A549 (cell line): ENCODE measurements around the gene SNAP91. TPM values are rescaled to one million over a fixed set of nuclear protein-coding genes. Genes with fewer than 3 reads are reported as not detected.
A peak's percentile ranks its signal among the peaks of the same experiment; 100 is the strongest.

Source experiments
- ATAC-seq, 2 experiments: fragments of 200-7000 bp in 1 of 2; fragments of >200 bp in 1 of 2; cut with Nextera tagmentation in 1 of 2; cut with Tn5 transposase in 1 of 2; 3 replicates each; pipeline versions ENCODE4 v1.8.0 to v1.9.1; 2018 to 2020; ENCODE audit warnings: mild to moderate bottlenecking in 1 of 2, moderate library complexity in 1 of 2
- CTCF ChIA-PET: fragments of 300-600 bp; sonication (Branson Sonifier 250); formaldehyde crosslinking; extraction: SDS; loops from one replicate; lab custom pipeline; 2021; ENCODE audit warnings: antibody characterized with exemption, inconsistent platforms; lab: Yijun Ruan, JAX
- POLR2A ChIA-PET: fragments of 350-600 bp; formaldehyde crosslinking; extraction: SDS; loops from one replicate; lab custom pipeline; 2021; ENCODE audit warnings: antibody characterized with exemption, inconsistent platforms; lab: Yijun Ruan, JAX
- DNase-seq, 2 experiments: peaks; one replicate each; pipeline versions ENCODE4 v3.0.0 to v3.0.0-alpha.2; 2011 to 2016; ENCODE audit warnings: low read depth in 1 of 2, low spot score in 1 of 2
- FAIRE-seq: peaks from 2 replicates; lab custom pipeline; 2011; peaks lifted over from hg19 to GRCh38; lab: Jason Lieb, UNC
- H3K27ac ChIP-seq, 2 experiments: fragments of >200 bp; sonication (Bioruptor Twin); formaldehyde crosslinking; 3 replicates each; pipeline ENCODE4 v1.5.1; 2016 to 2017
- H3K4me1 ChIP-seq: fragments of >200 bp; sonication (Bioruptor Twin); formaldehyde crosslinking; 3 replicates; pipeline ENCODE4 v1.6.1; 2016
- H3K4me2 ChIP-seq: fragments of >200 bp; sonication (Bioruptor Twin); formaldehyde crosslinking; 3 replicates; pipeline ENCODE4 v1.6.1; 2016
- H3K4me3 ChIP-seq: fragments of >200 bp; sonication (Bioruptor Twin); formaldehyde crosslinking; 3 replicates; pipeline ENCODE4 v1.5.1; 2016
- H3K9me3 ChIP-seq: fragments of >200 bp; sonication (Bioruptor Twin); formaldehyde crosslinking; 3 replicates; pipeline ENCODE4 v1.6.1; 2016
- CBX2 ChIP-seq: fragments of 200-600 bp; sonication (generic); IDR thresholded peaks from 2 replicates; pipeline ENCODE4 v1.6.1; 2016; ENCODE audit warnings: low read depth, mild to moderate bottlenecking, borderline replicate concordance
- CBX8 ChIP-seq: fragments of 200-600 bp; sonication (generic); IDR thresholded peaks from 2 replicates; pipeline ENCODE4 v1.6.1; 2016
- CEBPB ChIP-seq, 2 experiments: fragments of >200 bp in 1 of 2; sonication (Bioruptor Twin) in 1 of 2; formaldehyde crosslinking in 1 of 2; IDR thresholded peaks; 2 replicates each; pipeline ENCODE4 v1.6.1; 2012 to 2016
- EHF ChIP-seq: fragments of 250-450 bp; sonication (Bioruptor Pico); IDR thresholded peaks from 2 replicates; pipeline ENCODE4 v1.5.0; 2020; ENCODE audit warnings: mild to moderate bottlenecking
- JUN ChIP-seq, 2 experiments: fragments of >200 bp; sonication (Bioruptor Twin); formaldehyde crosslinking; IDR thresholded peaks; 2 replicates in 1 of 2; 3 replicates in 1 of 2; pipeline ENCODE4 v1.6.1; 2016 to 2017
- JUNB ChIP-seq: fragments of >200 bp; sonication (Bioruptor Twin); formaldehyde crosslinking; IDR thresholded peaks from 2 replicates; pipeline ENCODE4 v1.6.1; 2016
- PHF8 ChIP-seq: fragments of 200-600 bp; sonication (generic); IDR thresholded peaks from 2 replicates; pipeline ENCODE4 v1.6.1; 2016; ENCODE audit warnings: low read depth, mild to moderate bottlenecking, antibody characterized with exemption, moderate library complexity, borderline replicate concordance
- RAD21 ChIP-seq, 2 experiments: fragments of >200 bp in 1 of 2; sonication (Bioruptor Twin) in 1 of 2; formaldehyde crosslinking in 1 of 2; IDR thresholded peaks in 1 of 2; conservative IDR thresholded peaks in 1 of 2; 2 replicates in 1 of 2; 3 replicates in 1 of 2; pipeline ENCODE4 v1.6.1; 2012 to 2018; ENCODE audit warnings: inconsistent platforms in 1 of 2
- RCOR1 ChIP-seq: fragments of 150-350 bp; IDR thresholded peaks from 2 replicates; pipeline ENCODE4 v1.6.1; 2014; ENCODE audit warnings: antibody characterized with exemption, low read length, low read depth
- SMC3 ChIP-seq: fragments of >200 bp; sonication (Bioruptor Twin); formaldehyde crosslinking; IDR thresholded peaks from 3 replicates; pipeline ENCODE4 v1.6.1; 2018; ENCODE audit warnings: inconsistent platforms
- TP53 ChIP-seq: fragments of 250-450 bp; sonication (Bioruptor Pico); IDR thresholded peaks from 2 replicates; pipeline ENCODE4 v1.5.0; 2021; ENCODE audit warnings: mild to moderate bottlenecking, moderate library complexity
- ZC3H11A ChIP-seq: fragments of 450-650 bp; IDR thresholded peaks from 2 replicates; pipeline ENCODE4 v1.6.1; 2014; ENCODE audit warnings: antibody characterized with exemption, mild to moderate bottlenecking
- ZFP36 ChIP-seq: fragments of 450-650 bp; IDR thresholded peaks from 2 replicates; pipeline ENCODE4 v1.6.1; 2014; ENCODE audit warnings: borderline replicate concordance; ENCODE audit not compliant: partially characterized antibody
- ZNF302 ChIP-seq: fragments of 250-450 bp; sonication (Bioruptor Pico); IDR thresholded peaks from 2 replicates; pipeline ENCODE4 v1.9.0; 2021; ENCODE audit warnings: inconsistent platforms, mild to moderate bottlenecking, moderate library complexity
- WGBS: methylation state at CpG from one replicate; pipeline ENCODE4 v1.1.6; 2017; ENCODE audit errors: missing lambda C conversion rate; 5-methylcytosine and 5-hydroxymethylcytosine counted together
- polyA minus RNA-seq: library from RNA; depleted of rRNA, polyadenylated mRNA; stranded (reverse); fragments of >200 nt; gene quantifications from 2 replicates; pipeline ENCODE4 v1.2.3, GENCODE V29; 2011; rRNA and poly(A)+ RNA removed
- polyA plus RNA-seq, 4 experiments: library from polyadenylated mRNA; depleted of rRNA in 3 of 4; stranded (reverse); fragments of >200 nt; fragmentation: RNase III in 1 of 4; extraction: RNeasy Plus Mini Kit Qiagen cat#74134 plus additional on column Dnase treatment in 1 of 4; gene quantifications; 2 replicates in 3 of 4; 3 replicates in 1 of 4; pipeline ENCODE4 v1.2.3, GENCODE V29; 2011 to 2017
- TF ChIP-seq, protein P1 (sequence below): fragments of 450-650 bp; IDR thresholded peaks from 2 replicates; pipeline ENCODE4 v1.6.1; 2014; ENCODE audit warnings: antibody characterized with exemption
- TF ChIP-seq, protein P2 (sequence below): IDR thresholded peaks from 2 replicates; pipeline ENCODE4 v1.6.1; 2012
- TF ChIP-seq, protein P3 (sequence below): IDR thresholded peaks from 2 replicates; pipeline ENCODE4 v1.6.1; 2012

SNAP91 gene, protein sequence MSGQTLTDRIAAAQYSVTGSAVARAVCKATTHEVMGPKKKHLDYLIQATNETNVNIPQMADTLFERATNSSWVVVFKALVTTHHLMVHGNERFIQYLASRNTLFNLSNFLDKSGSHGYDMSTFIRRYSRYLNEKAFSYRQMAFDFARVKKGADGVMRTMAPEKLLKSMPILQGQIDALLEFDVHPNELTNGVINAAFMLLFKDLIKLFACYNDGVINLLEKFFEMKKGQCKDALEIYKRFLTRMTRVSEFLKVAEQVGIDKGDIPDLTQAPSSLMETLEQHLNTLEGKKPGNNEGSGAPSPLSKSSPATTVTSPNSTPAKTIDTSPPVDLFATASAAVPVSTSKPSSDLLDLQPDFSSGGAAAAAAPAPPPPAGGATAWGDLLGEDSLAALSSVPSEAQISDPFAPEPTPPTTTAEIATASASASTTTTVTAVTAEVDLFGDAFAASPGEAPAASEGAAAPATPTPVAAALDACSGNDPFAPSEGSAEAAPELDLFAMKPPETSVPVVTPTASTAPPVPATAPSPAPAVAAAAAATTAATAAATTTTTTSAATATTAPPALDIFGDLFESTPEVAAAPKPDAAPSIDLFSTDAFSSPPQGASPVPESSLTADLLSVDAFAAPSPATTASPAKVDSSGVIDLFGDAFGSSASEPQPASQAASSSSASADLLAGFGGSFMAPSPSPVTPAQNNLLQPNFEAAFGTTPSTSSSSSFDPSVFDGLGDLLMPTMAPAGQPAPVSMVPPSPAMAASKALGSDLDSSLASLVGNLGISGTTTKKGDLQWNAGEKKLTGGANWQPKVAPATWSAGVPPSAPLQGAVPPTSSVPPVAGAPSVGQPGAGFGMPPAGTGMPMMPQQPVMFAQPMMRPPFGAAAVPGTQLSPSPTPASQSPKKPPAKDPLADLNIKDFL
- polyA plus RNA-seq (2011; rRNA removed) (0.08 and 0.13 TPM in 2 replicates), polyA plus RNA-seq (2017; fragmentation: RNase III; extraction: RNeasy Plus Mini Kit Qiagen cat#74134 plus additional on column Dnase treatment) (0.07 to 0.39 TPM (median 0.34 TPM) in 3 replicates), polyA minus RNA-seq (0.39 and 0.41 TPM in 2 replicates)
- 0.07 and 0.12 TPM in 2 replicates for polyA plus RNA-seq (2012; cell fraction: cytosol; rRNA removed)
- 0.05 and 0.14 TPM in 2 replicates for polyA plus RNA-seq (2012; cell fraction: nucleus; rRNA removed)

DNA sequence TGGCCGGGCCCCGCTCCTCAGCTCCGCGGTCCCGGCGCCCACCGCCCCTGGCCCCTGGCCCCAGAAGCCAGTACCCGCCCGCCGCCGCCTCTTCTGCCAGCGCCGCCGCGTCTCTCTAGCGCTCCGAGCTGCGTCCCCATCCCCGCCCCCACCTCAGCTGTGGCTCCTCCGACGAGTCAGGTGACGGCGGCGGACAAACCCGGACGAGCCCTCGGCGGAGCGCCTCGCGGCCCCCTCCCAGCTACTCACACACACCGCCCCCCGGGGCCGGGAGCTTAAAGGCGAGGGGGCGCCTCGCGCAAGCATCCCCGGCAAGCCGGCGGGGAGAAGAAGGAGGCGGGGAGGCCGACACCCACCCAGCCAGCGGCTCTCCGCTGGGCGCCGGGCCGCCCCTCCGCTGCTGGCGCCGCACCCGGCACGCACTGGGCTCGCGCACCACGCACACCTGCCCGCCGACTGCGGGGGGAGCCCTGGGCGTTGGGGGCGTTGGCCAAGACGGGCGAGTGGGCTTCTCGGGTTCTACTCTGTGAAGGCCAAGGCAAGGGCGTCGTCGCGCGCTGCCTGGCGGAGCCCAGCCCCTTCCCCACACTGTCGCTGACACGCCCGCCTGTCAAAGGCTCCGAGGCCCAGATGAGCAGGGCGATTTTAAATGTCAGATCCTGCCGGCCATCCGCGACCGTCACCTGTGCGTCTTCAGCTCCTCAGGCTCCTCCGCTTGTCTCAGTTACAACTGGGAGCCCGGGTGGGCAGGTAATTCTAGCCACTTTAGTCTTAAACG lies at the start of gene SNAP91:
Gene SNAP91 (minus strand): TSS at position 132 of the 778 bp plus-strand sequence. CDS start 1,174 bp downstream, outside the sequence.
- FAIRE-seq (no peak), ATAC-seq (peak; percentile 80 to 83), DNase-seq (peak in 1 of 2 experiments; percentile 12)
- H3K4me1 ChIP-seq, result no peaks in the 10 kb centered on the region
- H3K27ac ChIP-seq, result peak within 1 kb of the TSS; percentile 35 to 74; a peak in 4 of 6 replicates
- ChIA-PET POLR2A (no interaction called here), CTCF (no interaction called here)
- peaks cover 5% of the 10 kb centered on the region; the same call in 2 of the 3 replicates for H3K9me3 ChIP-seq
- 27% methylated on average over 11 of the region's 83 CpGs for WGBS
- TF ChIP-seq SMC3 (no peak), ZFP36 (no peak), PHF8 (no peak), CBX8 (no peak), ZNF302 (no peak), RAD21 (conservative IDR thresholded peaks at IDR 0.05 in 1 of 2, IDR thresholded peaks at IDR 0.05 in 1 of 2) (no peak), CBX2 (no peak), CEBPB (IDR thresholded peaks at IDR 0.05) (no peak), JUN (IDR thresholded peaks at IDR 0.05) (no peak), RCOR1 (no peak), JUNB (no peak), TP53 (CRISPR knock-in tag) (no peak), ZC3H11A (no peak)
- TF ChIP-seq, protein P1, sequence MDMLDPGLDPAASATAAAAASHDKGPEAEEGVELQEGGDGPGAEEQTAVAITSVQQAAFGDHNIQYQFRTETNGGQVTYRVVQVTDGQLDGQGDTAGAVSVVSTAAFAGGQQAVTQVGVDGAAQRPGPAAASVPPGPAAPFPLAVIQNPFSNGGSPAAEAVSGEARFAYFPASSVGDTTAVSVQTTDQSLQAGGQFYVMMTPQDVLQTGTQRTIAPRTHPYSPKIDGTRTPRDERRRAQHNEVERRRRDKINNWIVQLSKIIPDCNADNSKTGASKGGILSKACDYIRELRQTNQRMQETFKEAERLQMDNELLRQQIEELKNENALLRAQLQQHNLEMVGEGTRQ, result no peak
- TF ChIP-seq, protein P2, sequence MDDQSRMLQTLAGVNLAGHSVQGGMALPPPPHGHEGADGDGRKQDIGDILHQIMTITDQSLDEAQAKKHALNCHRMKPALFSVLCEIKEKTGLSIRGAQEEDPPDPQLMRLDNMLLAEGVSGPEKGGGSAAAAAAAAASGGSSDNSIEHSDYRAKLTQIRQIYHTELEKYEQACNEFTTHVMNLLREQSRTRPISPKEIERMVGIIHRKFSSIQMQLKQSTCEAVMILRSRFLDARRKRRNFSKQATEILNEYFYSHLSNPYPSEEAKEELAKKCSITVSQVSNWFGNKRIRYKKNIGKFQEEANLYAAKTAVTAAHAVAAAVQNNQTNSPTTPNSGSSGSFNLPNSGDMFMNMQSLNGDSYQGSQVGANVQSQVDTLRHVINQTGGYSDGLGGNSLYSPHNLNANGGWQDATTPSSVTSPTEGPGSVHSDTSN, result no peak
- TF ChIP-seq, protein P3, sequence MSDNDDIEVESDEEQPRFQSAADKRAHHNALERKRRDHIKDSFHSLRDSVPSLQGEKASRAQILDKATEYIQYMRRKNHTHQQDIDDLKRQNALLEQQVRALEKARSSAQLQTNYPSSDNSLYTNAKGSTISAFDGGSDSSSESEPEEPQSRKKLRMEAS, result no peak
- H3K4me2 ChIP-seq, result peak within 1 kb of the TSS; percentile 96
- H3K4me3 ChIP-seq, result peak within 1 kb of the TSS; percentile 69

DNA sequence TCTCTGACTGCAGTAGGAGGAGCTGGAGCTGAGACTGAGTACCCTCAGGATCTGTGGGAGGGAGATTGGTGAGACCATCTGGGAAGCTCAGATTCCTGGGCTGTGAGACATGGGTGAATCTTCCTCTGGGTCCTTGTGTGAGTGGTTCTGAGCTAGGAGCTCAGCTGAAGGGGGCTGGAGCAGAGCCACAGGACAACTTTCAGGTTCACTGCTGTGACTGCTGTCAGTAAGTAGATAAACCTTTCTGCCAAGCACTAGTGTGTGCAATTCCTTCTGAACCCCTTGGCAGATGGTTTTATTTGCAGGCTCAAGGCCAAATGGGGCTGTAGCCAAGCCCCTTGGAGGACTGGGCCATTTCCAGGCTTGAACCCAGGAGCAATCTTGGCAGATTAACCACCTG lies 49.6 kb upstream of the SNAP91 start:
- Histone ChIP-seq H3K27ac (no peak overlapping the region), H3K4me3 (no peak overlapping the region)
- POLR2A ChIA-PET, result no interaction called here
- TF ChIP-seq EHF (CRISPR knock-in tag), result no peak
- TF ChIP-seq, all 56 proteins: peak for 0
- no peaks in the 10 kb centered on the region for H3K4me1 ChIP-seq
- ATAC-seq (no peak), DNase-seq (no peak), FAIRE-seq (no peak)
- H3K4me2 ChIP-seq, result no peak overlapping the region
- no peaks in the 10 kb centered on the region for H3K9me3 ChIP-seq
- CTCF ChIA-PET, result no interaction called here

DNA sequence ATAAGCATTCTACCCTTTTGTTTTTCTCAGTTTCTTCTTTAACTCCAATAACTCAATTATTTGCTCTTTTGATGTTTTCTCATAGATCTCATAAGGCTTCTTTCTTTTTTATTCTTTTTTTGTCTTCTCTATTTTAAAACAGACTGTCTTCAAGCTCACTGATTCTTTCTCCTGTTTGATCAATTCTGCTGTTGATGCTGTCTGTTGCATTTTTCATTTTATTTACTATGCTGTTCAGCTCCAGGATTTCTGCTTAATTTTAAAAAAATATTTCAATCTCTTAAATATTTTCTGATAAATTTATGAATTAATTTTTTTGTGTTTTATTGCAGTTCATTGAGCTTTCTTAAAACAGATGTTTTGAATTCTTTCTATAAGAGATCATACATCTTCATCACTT lies 48.1 kb upstream of the SNAP91 start:
- no peak overlapping the region for H3K4me3 ChIP-seq
- H3K27ac ChIP-seq, result no peak overlapping the region
- ChIA-PET POLR2A (no interaction called here), CTCF (interaction anchor here (0.6 kb wide), 1 partner anchor 199 kb away, joined by 5 read pairs; no protein-coding TSS in a partner anchor)
- DNase-seq (no peak), ATAC-seq (no peak), FAIRE-seq (no peak)
- TF ChIP-seq CBX8, result no peak
- no peak overlapping the region for H3K4me2 ChIP-seq
- no peaks in the 10 kb centered on the region for H3K9me3 ChIP-seq
- no peaks in the 10 kb centered on the region for H3K4me1 ChIP-seq
